ENCODE results near the gene MAJIN.

The MAJIN gene

GRCh38 chr11:64891215-64891848 is 80.6 kb downstream of the MAJIN start:
- no peak for FAIRE-seq

DNA sequence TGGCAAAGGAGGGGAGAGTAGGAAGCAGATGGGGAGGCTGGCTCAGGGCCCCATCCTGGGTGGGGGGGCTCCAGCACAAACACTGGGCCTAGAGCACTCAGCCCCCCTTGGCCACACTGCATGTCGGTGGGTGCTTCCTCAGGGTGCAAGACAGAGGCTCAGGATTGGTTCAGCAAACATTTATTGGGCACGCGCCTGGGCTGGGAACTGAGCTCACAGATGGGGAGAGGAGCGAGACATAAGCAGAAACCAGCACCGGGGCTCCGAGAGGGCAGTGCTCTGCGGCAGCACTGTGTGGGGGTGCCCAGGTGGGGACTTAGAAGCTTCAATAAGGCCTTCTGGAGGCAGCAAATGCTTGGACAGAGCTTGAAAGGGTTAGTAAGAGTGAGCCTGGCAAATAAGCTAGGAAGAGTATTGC is 81.4 kb downstream of the MAJIN start:
- FAIRE-seq = no peak

DNA sequence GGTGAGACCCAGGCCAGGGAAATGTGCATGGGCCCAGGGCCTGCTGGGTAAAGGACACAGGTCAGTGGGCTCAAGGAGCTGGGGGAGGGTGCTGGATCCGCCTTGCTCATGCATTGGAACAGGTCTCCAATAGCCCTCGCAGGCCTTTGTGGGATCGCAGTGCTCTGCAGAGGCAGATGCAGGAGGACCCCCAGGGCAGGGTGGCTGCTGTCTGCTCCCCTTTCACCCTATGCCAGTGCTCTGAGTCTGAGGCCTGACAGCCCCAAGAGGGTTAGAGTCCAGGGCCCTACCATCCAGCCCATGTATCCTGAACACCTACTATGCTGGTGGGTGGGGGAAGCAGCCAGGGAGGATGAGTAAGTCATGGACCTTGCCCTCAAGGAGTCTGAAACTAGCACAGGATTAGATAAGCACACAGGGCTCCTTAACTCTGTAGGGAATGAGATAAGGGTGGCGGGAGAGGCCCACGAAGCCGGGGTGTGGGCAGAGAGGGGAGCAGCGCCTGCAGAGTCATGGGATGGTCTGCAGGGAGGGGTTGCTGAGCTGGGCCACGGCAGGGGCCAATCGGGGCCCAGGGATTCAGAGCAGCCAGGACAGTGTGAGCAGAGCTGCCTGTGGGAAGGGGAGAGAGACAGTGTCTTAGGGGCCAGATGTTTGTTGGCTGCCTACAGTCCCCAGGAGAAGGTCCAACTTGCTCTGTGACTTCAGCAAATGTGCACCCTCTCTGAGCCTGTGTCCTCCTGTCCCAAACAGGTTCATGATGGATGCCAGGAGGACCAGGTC is 83.0 kb downstream of the MAJIN start:
- no peak for FAIRE-seq

GRCh38 chr11:64888406-64888728 is 83.5 kb downstream of the MAJIN start:
- FAIRE-seq = no peak

Measured in TTC549 (cell line).